Dermis blood vessel endothelial cell (primary cell): ENCODE data around the gene BCL2L12. TPM values are rescaled to one million over a fixed set of nuclear protein-coding genes. Genes with fewer than 3 reads are reported as not detected.

Experiments
- DNase-seq: peaks from one replicate; pipeline ENCODE4 v3.0.0; 2010
- total RNA-seq: library from RNA; depleted of rRNA; stranded (reverse); fragments of >200 nt; gene quantifications from 2 replicates; pipeline ENCODE4 v1.2.3, GENCODE V29; 2014

Gene BCL2L12
- total RNA-seq, 1 donor from 2014 or later, result 3.1 TPM

DNA sequence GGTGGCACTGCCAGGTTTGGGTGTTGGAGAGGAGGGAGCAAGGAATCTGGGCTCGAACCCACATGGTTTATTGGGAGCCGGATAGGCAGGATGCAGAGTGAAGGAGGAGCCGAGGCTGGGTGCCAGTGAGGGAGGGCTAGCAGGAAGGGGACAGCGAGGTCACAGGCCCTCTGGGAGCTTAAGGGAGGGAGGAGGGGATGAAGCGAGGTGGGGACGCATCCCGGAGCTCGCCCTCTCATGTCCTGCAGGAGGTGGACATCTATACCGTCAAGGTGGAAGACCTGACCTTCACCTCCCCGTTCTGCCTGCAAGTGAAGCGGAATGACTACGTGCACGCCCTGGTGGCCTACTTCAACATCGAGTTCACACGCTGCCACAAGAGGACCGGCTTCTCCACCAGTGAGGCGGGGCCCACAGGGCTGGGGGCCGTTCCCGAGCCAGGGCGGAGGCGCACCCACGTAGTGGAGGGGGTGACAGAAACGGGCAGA lies 20.2 kb downstream of the BCL2L12 start:
- no peak for DNase-seq

DNA sequence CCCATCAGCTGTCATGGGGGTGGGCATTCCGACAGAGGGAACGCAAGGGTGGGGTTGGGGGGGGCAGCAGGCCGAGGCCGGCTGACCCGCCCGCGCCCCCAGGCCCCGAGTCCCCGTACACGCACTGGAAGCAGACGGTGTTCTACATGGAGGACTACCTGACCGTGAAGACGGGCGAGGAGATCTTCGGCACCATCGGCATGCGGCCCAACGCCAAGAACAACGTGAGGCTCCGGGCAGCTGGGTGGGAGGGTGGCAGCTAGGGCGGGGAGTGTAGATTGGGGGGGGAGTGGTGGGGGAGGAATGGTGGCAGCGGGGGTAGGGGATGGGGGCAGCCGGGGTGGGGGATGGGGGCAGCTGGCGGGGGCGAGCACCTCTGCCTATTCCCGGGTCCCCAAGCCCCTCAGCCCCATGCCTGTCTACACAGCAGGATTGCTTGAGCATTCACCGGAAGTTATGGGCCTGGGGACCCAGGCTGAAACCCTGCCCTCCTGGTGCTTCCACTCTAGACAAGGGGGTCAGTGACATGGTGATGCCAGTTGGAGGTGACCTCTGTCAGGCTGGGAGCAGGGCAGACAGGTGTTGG lies 20.9 kb downstream of the BCL2L12 start:
- DNase-seq, result no peak

DNA sequence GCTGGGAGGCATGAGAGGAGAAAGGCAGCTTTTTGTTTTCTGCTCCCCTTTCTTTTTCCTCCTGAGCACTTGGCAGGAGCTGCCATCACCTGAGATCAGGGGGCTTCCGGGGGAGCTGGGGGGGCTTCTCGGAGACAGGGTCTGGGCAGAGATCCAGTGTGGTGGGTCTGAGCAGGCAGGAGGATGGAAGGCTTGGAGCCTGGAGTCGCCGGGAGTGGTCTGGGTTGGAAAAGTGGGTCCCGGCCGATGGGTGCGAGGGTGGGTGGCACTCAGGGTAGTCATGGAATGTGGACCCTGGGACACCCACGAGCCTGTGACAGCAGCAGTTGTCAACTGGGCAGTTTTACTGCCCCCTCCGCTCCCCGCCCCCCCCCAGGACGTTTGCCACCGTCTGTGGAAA lies 21.4 kb downstream of the BCL2L12 start:
- no peak for DNase-seq

DNA sequence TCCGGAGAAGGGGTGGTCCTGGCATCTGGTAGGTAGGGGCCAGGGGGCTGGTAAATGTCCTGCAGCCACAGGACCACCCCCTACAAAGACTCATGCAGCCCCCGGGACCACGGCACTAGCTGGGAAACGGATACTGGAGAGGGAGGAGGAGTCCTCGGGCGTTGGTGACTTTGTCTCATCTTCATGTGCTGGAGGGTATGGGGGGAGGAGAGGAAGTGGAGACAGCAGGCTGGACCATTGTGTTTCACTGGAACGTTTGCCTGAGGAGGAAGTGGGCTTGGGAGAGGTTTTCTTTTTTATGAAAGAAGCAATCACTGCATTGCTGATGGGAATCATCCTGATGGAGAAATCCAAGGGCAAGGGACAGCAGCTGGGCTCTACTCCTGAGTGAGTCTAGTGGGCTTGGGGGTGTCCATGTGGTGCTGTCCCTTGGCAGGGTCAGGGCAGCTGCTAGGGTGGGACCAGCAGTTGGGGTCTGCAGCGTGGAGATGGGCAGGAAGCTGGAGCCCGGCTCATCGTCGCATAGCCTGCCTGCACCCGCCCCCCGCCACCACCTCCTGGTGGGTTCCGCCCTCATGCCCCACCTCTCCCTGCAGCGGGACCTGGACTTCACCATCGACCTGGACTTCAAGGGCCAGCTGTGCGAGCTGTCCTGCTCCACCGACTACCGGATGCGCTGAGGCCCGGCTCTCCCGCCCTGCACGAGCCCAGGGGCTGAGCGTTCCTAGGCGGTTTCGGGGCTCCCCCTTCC lies 22.0 kb downstream of the BCL2L12 start:
- peak; percentile 81 for DNase-seq

DNA sequence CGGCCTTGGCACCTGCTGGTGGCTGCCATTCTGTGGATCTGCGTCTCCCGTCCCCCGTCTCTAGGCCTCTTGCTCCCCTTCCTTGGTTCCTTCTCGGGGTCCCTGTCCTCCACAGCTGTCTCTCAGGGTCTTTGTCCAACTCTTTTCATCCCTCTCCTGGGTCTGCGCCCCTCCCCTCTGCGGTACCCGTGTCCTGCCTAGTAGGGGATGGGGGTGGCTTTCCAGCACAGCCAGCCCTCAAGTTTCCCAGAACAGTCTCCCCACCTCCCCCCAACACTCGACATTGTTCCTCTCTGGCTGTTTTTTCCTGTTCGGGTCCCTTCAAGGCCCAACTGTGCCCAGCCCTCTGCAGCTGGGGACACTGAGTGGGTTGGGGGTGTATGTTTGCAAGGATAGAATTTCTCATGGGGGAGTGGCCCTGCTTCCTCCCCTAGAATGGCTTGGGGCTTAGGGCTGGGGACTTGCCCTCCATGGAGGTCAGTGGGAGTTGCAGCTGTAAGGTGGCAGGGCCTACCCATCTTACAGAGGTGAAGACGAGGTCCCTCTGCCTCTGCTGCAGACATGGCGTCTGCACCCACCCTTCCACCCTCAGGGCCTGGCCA lies 22.9 kb downstream of the BCL2L12 start:
- DNase-seq, result peak; percentile 62

DNA sequence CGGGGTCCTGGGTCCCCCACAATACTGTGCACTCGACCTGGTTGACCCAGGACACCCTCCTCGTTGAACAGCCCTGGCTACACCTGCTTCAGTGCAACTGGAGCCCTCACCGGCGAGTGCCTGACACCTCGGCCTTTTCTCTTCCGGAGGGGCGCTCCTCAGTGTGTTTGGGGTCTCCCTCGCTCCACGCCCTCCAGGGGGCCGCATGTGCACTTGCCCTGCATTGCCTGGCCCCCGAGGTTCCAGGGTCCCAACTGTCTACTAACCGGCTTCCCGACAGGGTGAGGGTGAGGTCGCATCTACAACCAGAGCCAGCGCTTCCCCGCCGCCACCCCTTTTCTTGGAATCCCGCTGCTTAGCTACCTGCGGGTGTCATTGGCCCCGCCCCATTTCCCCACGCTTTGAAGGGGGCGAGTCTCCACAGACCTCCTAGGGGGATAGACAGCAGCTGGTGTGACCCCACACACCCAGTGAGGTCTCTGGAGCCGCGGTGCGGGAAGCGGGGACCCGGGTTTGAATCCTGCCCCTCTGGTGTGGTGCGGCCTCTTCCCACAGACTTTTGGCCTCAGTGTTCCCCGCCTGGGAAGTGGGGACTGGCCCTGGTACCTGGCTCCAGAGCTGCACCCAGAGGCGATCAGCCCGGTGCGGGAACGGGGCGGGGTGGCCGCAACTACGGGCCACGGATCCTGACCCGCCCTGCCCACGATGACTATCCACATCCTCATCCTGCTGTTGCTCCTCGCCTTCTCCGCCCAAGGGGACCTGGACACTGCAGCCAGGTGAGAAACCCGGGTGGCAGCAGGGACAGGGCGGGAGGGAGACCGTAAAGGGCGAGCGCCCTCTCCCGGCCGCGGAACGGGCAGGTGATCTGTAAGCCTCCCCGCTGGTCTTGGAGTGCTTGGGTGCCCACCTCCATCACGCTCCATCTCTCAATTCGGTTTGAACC lies 23.7 kb downstream of the BCL2L12 start, which contains the start of gene ADM5:
ADM5 (plus strand) TSS at position 462 of the 946 bp plus-strand sequence; CDS start at position 706, 244 bp downstream.
- DNase-seq, result peak; percentile 68

DNA sequence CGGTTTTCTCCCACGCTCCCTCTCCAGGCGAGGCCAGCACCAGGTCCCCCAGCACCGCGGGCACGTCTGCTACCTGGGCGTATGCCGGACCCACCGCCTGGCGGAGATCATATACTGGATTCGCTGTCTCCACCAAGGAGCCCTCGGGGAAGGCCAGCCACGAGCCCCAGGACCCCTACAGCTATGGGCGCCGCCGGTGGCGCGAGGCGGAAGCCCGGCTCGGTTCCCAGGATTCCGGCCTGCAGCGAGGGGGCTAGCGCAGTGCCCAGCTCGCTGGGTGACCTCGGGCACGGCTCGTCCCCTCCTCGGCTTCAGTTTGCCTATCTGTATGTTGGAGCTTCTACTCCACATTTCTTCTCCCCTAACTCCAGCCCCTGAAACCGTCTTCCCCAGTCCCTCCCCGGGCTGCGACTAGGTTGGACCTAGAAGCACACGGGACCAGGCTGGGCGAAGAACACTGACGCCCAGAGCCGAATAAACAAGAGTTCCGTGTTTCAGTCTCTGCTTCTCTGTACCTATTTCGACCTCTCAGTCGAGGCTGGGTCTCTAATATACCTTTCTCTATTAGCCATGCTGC lies 24.4 kb downstream of the BCL2L12 start:
- DNase-seq, result no peak

DNA sequence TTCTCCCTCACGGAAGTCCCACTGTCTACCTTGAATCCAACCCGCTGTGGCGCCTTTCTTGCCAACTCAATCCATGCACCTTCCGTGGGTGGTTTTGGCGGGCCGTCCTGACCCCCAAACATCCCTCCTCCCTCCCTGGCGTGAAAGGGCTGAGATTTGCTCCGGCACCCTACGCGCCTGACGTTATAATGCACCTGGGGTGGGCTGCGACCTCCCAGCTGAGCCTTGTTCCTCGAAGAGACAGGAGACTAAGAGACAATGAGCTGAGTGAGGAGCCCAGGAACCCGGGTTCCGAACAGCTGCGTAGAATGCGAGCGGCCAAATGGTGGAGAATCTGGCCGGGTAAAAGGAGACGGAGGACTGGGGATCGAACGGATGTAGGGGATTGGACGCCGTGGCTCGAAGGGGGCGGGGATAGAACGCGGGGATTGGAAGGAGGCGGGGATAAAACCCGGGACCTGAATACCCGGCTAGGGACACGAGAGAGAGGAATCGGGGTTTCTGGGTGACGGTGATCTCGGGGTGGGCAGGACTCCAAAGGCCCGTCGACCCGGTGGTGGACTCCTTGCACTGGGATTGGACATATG lies 25.0 kb downstream of the BCL2L12 start, which contains the start of gene CPT1C:
CPT1C (plus strand) TSS at position 461 of the 587 bp plus-strand sequence. CDS start 1,137 bp downstream, outside the sequence.
- peak; percentile 88 for DNase-seq

DNA sequence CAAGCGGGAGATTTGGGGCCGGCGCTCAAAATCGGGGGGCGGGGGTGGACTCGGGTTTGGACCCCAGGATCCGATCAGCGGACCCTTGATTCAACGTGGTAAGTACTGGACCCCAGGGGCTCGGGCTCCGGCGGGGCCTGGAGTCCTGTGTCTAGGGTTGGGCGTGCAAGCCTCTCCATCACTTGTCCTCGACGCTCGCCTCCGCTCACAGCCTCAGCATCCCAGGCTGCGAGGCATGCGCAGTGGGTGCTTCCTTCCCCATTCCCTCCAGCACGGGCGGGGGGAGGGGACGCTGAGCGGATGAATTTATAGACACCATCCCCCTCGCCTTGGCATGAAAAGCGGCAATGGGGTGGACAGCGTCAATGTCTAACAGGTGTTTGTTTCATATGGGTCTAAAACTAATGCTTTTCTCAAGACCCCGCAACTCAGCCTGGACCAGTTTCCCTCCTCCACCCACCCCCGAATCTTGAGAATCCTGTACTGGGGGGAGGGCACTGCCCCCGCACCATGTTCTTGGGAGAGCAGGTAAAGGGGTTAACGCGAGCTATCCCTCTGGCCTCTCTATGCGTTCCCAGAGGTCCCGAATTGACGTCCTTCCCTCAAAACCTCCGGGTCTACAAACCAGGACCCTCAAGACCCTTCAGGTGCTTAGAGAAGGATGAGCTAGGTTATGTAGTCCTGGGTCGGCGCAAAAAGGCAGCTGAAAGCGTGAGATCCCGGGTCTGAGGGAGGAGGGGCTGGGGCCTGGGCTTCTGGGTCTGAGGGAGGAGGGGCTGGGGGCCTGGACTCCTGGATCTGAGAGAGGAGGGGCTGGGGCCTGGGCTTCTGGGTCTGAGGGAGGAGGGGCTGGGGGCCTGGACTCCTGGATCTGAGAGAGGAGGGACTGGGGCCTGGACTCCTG lies 25.8 kb downstream of the BCL2L12 start:
- DNase-seq, result peak; percentile 70

DNA sequence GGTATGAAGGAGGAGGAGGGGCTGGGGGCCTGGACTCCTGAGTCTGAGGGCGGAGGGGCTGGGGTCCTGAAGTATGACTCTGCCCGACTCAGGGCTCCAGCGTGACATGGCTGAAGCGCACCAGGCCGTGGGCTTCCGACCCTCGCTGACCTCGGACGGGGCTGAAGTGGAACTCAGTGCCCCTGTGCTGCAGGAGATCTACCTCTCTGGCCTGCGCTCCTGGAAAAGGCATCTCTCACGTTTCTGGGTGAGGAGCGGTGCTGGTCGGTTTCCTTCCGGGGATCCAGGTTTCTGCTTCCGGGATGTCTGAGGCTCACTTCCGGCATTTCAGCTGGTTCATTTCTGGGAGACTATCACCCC lies 26.4 kb downstream of the BCL2L12 start:
- DNase-seq, result no peak

DNA sequence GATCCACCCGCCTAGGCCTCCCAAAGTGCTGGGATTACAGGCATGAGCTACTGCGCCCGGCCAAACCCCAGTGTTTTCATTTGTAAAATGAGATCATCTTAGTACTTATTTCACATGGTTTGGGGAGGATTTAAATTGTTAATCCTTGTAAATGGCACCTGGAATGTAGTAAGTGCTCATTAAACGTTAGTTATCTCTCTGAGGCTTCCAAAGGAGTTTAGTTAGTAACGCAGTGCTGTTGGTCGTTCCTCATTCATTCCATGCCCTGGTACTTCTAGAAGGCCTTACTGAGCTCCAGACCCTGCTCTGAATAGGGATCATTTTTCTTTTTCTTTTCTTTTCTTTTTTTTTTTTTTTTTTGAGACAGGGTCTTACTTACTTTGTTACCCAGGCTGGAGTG lies 30.4 kb downstream of the BCL2L12 start:
- DNase-seq, result no peak

DNA sequence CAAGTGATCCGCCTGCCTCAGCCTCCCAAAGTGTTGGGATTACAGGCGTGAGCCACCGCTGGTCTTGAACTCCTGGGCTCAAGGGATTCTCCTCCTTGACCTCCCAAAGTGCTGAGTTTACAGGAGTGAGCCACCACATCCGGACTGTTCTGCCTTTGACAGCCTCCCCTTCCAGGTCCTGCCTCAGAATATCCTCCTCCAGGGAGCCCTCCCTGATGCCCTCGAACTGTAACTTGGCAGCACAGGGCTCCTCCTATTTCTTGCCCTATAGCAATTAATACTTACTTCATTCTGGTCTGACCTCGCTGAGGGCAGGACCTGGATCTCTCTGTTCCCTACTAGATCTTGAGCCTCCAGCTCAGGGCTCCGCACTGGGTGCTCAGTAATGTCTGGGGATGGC lies 31.1 kb downstream of the BCL2L12 start:
- no peak for DNase-seq

DNA sequence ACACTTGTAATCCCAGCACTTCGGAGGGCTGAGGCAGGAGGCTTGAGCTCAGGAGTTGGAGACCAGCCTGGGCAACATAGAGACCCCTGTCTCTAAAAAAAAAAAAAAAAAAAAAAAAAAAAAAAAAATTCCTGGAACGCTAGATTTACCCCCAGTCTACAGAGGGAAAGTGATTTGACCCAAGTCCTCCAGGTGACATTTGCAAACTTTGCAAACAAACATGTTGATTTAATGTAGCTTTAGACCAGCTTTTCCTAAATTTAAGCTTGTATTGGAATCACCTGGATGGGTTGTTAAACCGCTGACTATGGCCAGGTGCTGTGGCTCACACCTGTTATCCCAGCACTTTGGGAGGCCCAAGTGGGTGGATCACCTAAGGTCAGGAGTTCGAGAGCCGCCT lies 33.6 kb downstream of the BCL2L12 start:
- DNase-seq, result no peak

DNA sequence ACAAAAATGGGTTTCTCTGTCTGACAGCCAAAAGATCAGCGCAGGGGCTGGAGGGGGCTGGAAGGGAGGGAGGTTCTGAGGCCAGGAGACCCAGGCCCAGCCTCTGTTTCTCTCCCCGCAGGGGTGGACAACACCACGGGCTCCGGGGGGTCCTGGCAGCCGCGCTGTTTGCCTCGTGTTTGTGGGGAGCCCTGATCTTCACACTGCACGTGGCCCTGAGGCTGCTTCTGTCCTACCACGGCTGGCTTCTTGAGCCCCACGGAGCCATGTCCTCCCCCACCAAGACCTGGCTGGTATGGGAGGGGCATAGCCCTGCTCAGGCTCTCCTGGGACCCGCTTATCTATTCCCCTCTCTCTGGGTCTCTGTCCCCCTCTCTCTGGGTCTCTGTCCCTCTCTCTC lies 34.8 kb downstream of the BCL2L12 start:
- no peak for DNase-seq

DNA sequence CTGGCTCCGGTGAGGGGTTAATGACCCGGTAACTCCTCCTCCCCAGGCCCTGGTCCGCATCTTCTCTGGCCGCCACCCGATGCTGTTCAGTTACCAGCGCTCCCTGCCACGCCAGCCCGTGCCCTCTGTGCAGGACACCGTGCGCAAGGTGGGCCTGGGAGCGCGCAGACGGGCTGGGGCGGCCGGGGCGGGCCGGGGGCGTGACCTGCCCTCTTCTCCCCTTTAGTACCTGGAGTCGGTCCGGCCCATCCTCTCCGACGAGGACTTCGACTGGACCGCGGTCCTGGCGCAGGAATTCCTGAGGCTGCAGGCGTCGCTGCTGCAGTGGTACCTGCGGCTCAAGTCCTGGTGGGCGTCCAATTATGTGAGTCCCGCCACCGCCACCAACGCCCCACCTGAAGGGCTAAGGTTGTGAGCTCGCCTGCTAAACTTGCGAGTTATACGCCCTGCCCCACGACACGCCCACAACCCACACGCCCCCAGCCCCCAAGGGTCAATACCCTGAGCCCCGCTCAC lies 35.6 kb downstream of the BCL2L12 start:
- no peak for DNase-seq

DNA sequence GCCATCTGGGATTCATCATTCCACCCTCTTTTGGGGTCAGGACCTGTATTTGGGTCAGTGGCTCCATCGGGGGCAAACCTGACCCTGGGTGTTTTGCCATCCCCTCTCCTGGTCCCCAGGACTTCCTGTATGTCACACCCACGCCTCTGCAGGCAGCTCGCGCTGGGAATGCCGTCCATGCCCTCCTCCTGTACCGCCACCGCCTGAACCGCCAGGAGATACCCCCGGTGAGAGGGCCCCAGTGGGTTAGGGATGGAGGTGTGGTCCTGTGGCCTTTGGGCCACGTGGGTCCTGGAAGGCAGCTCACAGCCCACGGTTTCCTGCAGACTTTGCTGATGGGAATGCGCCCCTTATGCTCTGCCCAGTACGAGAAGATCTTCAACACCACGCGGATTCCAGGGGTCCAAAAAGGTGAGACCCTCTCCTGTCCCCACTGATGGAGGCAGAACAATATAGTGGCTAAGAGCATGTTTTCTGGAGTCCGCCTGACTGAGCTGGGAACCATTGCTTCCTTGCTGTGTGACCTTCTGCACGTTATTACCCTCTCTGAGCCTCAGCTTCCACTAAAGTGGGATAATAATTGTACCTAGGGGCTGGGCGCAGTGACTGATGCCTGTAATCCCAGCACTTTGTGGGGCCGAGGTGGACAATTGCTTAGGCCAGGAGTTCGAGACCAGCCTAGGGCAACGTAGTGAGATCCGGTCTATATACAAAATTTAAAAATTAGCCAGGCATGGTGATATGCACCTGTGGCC lies 39.3 kb downstream of the BCL2L12 start:
- no peak for DNase-seq

DNA sequence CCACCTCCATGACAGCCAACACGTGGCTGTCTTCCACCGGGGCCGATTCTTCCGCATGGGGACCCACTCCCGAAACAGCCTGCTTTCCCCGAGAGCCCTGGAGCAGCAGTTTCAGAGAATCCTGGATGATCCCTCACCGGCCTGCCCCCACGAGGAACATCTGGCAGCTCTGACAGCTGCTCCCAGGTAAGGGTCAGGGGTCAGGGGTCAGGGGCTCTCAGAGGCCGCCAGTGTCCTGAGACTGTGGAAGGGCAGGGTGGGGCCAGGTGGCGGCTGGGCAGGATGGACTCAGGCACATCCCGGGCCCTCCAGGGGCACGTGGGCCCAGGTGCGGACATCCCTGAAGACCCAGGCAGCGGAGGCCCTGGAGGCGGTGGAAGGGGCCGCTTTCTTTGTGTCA lies 40.2 kb downstream of the BCL2L12 start:
- DNase-seq, result no peak

DNA sequence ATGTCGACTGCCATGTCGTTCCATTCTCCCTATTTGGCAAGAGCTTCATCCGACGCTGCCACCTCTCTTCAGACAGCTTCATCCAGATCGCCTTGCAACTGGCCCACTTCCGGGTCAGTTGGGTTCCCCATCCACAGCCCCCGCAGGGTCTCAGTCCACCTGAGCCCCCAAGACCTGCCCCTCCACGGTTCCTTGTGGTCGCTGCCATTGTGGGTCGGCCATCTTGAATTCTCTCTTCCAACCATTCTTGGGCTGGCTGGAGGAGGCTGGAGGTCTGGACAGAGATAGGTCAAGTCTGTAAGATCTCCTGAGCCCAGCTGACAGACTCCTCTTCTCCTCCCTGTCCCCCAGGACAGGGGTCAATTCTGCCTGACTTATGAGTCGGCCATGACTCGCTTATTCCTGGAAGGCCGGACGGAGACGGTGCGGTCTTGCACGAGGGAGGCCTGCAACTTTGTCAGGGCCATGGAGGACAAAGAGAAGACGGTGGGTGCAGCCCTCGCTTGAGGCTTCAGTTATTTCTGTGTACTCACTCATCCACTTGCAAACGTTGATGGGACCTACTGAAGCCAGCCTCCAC lies 44.7 kb downstream of the BCL2L12 start:
- no peak for DNase-seq

DNA sequence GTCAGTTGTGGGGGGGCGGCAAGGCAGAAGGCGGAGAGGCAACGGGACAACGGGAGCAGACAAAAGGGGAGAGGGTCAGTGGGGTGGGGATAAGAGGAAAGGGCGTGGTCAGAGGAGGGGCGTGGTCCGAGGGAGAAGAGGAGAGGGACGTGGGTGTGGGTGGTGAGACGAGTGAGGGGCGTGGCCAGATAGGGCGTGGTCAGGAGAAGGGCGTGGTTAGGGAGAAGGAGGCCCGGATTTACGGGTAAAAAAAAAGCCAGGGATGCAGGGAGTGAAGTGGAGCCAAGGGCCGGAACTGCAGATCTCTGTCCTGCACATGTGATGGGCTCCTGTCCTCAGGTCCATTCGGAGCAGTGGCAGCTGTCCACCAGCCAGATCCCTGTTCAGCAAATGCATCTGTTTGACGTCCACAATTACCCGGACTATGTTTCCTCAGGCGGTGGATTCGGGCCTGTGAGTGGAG lies 46.7 kb downstream of the BCL2L12 start:
- peak; percentile 11 for DNase-seq
